ENCODE measurements around the gene DIRAS1.

DIRAS1 gene

GRCh38 chr19:2754659-2755447 lies 33.7 kb upstream of the DIRAS1 start:
- no peak for DNase-seq

- DNase-seq: no peak
These were observed 30.3 kb upstream of the DIRAS1 start for GRCh38 chr19:2751438-2751830.

- DNase-seq: no peak
These were observed 29.8 kb upstream of the DIRAS1 start for GRCh38 chr19:2750808-2751437.

- no peak for DNase-seq
These were observed 26.2 kb upstream of the DIRAS1 start for GRCh38 chr19:2747349-2747748.

GRCh38 chr19:2744113-2744512 lies 22.9 kb upstream of the DIRAS1 start:
- DNase-seq: no peak

- no peak for DNase-seq
These were observed 21.9 kb upstream of the DIRAS1 start for GRCh38 chr19:2743099-2743498.

GRCh38 chr19:2740314-2740656 lies 19.1 kb upstream of the DIRAS1 start:
- no peak for DNase-seq

GRCh38 chr19:2739602-2740313 lies 18.6 kb upstream of the DIRAS1 start, which contains the start of gene SLC39A3:
SLC39A3 (minus strand) TSS chr19:2740017; CDS start chr19:2737257, 2,760 bp downstream.
- DNase-seq: peak; percentile 97

- DNase-seq: no peak
These were observed 15.5 kb upstream of the DIRAS1 start for GRCh38 chr19:2736550-2737190.

- DNase-seq: no peak
These were observed 14.2 kb upstream of the DIRAS1 start for GRCh38 chr19:2735374-2735773.

GRCh38 chr19:2734589-2735288 lies 13.6 kb upstream of the DIRAS1 start:
- DNase-seq: no peak

GRCh38 chr19:2733930-2734588 lies 12.9 kb upstream of the DIRAS1 start:
- DNase-seq: no peak

- DNase-seq: no peak
These were observed 11.7 kb upstream of the DIRAS1 start for GRCh38 chr19:2732883-2733282.

- no peak for DNase-seq
These were observed 11.1 kb upstream of the DIRAS1 start for GRCh38 chr19:2732157-2732725.

- DNase-seq: no peak
These were observed 10.2 kb upstream of the DIRAS1 start for GRCh38 chr19:2731181-2731995.

- no peak for DNase-seq
These were observed 9.0 kb upstream of the DIRAS1 start for GRCh38 chr19:2729943-2730818.

- DNase-seq: no peak
These were observed 7.7 kb upstream of the DIRAS1 start for GRCh38 chr19:2728783-2729387.

GRCh38 chr19:2727640-2727944 lies 6.4 kb upstream of the DIRAS1 start:
- DNase-seq: no peak

GRCh38 chr19:2726904-2727639 lies 5.9 kb upstream of the DIRAS1 start:
- DNase-seq: no peak

Measured in GDM1 (cell line).